Breast epithelium (tissue), 4 donors: ENCODE results near the gene HIC2. TPM values are rescaled to one million over a fixed set of nuclear protein-coding genes. Genes with fewer than 3 reads are reported as not detected.
A peak's percentile ranks its signal among the peaks of the same experiment; 100 is the strongest.
"Not testable (repeated sequence)": the region's sequence is repeated elsewhere in the genome, so short reads cannot be mapped to it uniquely, and the experiment has no call there.

Experiments used
- DNase-seq, 2 donors: peaks; one replicate each; pipeline ENCODE4 v3.0.0-alpha.2; 2019; ENCODE audit warnings: low spot score in 2 of 2
- H3K27ac ChIP-seq, 2 donors: fragments of 200-600 bp; sonication (generic) in 1 of 2; one replicate each; pipeline ENCODE4 v1.5.1; 2016 to 2019; ENCODE audit warnings: mild to moderate bottlenecking in 1 of 2
- H3K27me3 ChIP-seq, 2 donors: fragments of 200-600 bp; sonication (generic) in 1 of 2; one replicate each; pipeline versions ENCODE4 v1.5.1 to v1.6.0; 2017 to 2019; ENCODE audit warnings: control low read depth in 1 of 2, mild to moderate bottlenecking in 1 of 2
- H3K36me3 ChIP-seq: fragments of 200-600 bp; one replicate; pipeline ENCODE4 v1.5.1; 2019
- H3K4me1 ChIP-seq, 2 donors: fragments of 200-600 bp; sonication (generic); one replicate each; pipeline ENCODE4 v1.5.1; 2016 to 2019; ENCODE audit warnings: control low read depth in 1 of 2
- H3K4me3 ChIP-seq, 3 donors: fragments of 200-600 bp; sonication (generic); 1 replicate in 2 of 3; 2 replicates in 1 of 3; pipeline ENCODE4 v1.5.1; 2016 to 2019; ENCODE audit warnings: mild to moderate bottlenecking in 3 of 3, moderate library complexity in 2 of 3
- H3K9me3 ChIP-seq, 2 donors: fragments of 200-600 bp; sonication (generic) in 1 of 2; one replicate each; pipeline ENCODE4 v1.5.1; 2016 to 2019; ENCODE audit warnings: control low read depth in 1 of 2
- intact Hi-C: fragments of 100-400 bp; cut with DNase I; formaldehyde crosslinking; loops from one replicate; pipeline ENCODE4 v1.15.1; 2023; ENCODE audit warnings: low total_unique reads
- total RNA-seq, 3 donors: library from RNA; depleted of rRNA; stranded (reverse); fragments of >200 nt; gene quantifications; one replicate each; pipeline ENCODE4 v1.1.0, GENCODE V29; 2016

HIC2 gene, protein sequence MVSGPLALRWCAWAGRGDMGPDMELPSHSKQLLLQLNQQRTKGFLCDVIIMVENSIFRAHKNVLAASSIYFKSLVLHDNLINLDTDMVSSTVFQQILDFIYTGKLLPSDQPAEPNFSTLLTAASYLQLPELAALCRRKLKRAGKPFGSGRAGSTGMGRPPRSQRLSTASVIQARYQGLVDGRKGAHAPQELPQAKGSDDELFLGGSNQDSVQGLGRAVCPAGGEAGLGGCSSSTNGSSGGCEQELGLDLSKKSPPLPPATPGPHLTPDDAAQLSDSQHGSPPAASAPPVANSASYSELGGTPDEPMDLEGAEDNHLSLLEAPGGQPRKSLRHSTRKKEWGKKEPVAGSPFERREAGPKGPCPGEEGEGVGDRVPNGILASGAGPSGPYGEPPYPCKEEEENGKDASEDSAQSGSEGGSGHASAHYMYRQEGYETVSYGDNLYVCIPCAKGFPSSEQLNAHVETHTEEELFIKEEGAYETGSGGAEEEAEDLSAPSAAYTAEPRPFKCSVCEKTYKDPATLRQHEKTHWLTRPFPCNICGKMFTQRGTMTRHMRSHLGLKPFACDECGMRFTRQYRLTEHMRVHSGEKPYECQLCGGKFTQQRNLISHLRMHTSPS
- 1 to 10 TPM; 2.9 to 3.4 (median 3.3) TPM for total RNA-seq

DNA sequence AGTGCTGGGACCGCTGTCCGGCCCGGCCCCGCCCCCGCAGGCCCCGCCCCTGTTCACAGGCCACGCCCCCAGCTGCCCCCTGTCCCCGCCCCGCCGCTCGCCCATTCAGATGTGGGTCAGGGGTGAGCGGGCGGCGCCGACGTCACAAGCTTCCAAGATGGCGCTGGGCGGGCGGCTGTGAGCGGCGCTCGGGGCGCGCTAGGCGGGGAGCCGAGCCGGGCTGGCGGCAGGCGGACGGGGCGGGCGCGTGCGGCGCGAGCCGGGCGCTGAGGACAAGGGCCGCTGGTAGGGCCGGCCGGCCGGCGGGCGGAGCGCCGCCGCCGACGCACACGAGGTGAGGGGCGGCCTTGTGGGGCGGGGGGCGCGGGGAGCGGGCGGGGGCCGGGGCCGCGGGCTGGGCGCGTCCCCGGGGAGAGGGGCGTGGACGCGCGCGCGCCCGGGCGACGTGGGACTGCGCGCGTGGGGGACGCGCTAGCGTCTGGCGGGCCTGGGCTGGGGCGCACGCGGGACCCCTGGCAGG is at the start of gene HIC2:
TSS of gene HIC2 (plus strand) at position 145 of the 520 bp plus-strand sequence. CDS start 25,461 bp downstream, outside the sequence.
- Histone ChIP-seq H3K4me3 (peak within 1 kb of the TSS; percentile 41 to 65 (median 48)), H3K27ac (peak within 1 kb of the TSS in 1 of 2 donors; percentile 87)
- H3K27me3 ChIP-seq, H3K9me3 ChIP-seq, intact Hi-C loops, H3K4me1 ChIP-seq, H3K36me3 ChIP-seq, DNase-seq: not testable (repeated sequence)

DNA sequence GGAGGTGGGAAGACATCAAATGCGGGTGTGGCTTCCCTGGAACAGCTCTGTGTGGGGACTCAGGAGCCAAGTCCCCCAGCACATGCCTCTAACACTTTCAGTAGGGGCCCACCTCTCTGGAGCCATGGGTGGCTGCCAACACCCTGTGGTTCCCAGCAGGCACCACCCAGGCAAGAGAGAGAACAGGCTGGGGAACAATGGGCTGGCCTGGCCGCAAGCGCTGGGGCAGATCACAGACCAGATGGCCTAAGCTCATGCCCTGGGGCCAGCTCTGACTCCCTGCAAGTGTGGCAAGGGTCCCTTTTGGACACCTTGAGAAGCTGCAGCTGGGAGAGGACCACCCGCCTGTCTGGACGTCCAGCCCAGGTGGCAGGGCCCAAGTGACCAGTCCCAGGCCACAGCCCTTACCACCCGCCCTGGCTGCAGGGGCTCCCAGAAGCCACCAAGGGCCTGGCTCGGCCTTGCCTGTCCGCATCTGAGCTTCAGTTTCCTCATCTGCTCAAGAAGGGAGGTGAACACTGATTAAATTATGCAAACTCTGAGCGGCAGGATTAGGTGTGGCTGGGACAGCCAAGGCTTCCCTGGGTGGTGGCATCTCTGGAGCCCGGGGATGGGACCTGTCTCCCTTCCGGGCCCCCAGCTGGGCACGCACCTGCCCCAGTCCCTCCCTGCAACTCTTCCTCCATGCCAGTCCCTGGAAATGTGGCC is 48.4 kb upstream of the HIC2 start:
- H3K9me3 ChIP-seq, H3K27me3 ChIP-seq, DNase-seq, H3K27ac ChIP-seq, H3K36me3 ChIP-seq, intact Hi-C loops, H3K4me3 ChIP-seq, H3K4me1 ChIP-seq: not testable (repeated sequence)

DNA sequence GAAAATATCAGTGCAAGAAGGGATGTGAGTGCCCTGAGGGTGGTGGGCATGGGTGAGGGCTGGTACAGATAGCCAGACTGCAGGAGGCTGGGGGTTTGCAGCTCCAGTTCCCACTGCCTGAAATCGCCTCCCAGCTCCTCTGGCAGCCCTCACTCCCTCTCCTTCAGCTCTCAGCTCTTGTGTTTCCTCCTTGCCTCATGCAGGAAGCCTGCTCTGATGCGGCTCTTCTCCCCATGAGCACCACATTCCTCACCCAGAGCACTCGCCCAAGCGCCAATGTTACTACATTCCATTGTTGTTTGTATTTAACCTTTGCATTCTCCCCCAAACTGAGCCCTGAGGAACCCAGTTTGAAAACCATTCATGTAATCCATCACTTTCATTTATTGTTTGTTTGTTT is 41.3 kb upstream of the HIC2 start:
- not testable (repeated sequence) for H3K27ac ChIP-seq

DNA sequence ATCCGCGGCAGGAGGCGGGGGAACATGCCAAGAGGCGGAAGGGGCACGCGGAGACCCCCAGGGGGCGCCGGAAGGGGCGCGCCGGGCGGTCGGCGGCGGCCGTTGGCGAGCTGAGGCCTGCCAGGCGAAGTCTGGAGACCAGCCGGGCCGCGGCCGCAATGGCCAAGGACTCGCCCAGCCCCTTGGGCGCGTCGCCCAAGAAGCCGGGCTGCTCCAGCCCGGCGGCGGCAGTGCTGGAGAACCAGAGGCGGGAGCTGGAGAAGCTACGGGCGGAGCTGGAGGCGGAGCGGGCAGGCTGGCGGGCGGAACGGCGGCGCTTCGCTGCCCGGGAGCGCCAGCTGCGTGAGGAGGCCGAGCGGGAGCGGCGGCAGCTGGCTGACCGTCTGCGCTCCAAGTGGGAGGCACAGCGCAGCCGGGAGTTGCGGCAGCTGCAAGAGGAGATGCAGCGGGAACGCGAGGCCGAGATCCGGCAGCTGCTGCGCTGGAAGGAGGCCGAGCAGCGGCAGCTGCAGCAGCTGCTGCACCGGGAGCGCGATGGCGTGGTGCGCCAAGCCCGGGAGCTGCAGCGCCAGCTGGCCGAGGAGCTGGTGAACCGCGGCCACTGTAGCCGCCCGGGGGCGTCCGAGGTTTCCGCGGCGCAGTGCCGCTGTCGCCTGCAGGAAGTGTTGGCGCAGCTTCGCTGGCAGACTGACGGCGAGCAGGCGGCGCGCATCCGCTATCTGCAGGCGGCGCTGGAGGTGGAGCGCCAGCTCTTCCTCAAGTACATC is 33.3 kb upstream of the HIC2 start, which contains the start of gene RIMBP3B:
TSS of gene RIMBP3B (plus strand) at position 51 of the 767 bp plus-strand sequence. CDS start at position 159, 108 bp downstream.
- H3K4me3 ChIP-seq, H3K36me3 ChIP-seq, DNase-seq, H3K27me3 ChIP-seq, H3K9me3 ChIP-seq, intact Hi-C loops, H3K27ac ChIP-seq, H3K4me1 ChIP-seq: not testable (repeated sequence)

More for the DNA sequence above, 41.3 kb upstream of the HIC2 start:
- H3K27me3 ChIP-seq, H3K9me3 ChIP-seq, H3K4me1 ChIP-seq, intact Hi-C loops, H3K4me3 ChIP-seq, DNase-seq, H3K36me3 ChIP-seq: not testable (repeated sequence)

DNA sequence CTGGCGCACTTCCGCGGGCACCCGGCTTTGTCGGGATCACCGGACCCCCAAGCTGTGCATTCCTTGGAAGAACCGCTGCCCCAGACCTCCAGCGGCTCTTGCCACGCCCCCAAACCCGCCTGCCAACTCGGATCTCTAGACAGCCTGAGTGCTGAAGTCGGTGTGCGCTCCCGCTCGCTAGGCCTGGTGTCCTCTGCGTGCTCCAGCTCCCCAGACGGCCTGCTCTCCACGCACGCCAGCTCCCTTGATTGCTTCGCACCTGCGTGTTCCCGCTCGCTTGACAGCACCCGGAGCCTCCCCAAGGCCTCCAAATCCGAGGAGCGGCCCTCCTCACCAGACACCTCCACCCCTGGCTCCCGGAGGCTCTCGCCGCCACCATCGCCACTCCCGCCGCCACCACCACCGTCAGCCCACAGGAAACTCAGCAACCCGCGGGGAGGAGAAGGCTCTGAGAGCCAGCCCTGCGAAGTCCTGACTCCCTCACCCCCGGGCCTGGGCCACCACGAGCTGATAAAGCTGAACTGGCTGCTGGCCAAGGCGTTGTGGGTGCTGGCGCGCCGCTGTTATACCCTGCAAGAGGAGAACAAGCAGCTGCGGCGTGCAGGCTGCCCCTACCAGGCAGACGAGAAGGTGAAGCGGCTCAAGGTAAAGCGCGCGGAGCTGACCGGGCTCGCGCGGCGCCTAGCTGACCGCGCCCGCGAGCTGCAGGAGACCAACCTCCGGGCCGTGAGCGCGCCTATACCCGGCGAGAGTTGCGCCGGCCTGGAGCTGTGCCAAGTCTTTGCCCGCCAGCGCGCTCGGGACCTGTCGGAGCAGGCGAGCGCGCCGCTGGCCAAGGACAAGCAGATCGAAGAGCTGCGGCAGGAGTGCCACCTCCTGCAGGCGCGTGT is 32.5 kb upstream of the HIC2 start:
- H3K36me3 ChIP-seq, H3K4me3 ChIP-seq, H3K27me3 ChIP-seq, H3K4me1 ChIP-seq, DNase-seq, intact Hi-C loops, H3K27ac ChIP-seq, H3K9me3 ChIP-seq: not testable (repeated sequence)

DNA sequence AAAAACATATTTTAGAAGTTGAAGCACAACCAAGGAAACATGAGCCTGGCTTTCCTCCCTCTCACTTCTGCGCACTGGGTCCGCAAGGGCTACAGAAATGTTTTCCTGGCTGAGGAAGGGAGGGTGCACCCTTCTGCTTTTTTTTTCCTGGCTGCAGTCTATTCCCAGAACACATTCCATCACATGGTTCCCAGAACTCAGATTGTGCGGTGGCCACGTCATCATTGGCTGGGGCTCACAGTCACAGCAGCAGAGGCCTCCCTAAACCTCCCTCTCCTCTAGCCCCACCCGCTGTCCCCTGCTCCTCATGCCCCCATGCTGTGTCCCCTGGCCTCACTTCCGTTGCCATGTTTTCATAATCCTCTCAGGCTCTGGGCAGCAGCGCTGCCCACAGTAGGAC is 27.7 kb upstream of the HIC2 start:
- H3K4me1 ChIP-seq, H3K27ac ChIP-seq, H3K27me3 ChIP-seq, DNase-seq, H3K9me3 ChIP-seq, H3K36me3 ChIP-seq, H3K4me3 ChIP-seq, intact Hi-C loops: not testable (repeated sequence)

DNA sequence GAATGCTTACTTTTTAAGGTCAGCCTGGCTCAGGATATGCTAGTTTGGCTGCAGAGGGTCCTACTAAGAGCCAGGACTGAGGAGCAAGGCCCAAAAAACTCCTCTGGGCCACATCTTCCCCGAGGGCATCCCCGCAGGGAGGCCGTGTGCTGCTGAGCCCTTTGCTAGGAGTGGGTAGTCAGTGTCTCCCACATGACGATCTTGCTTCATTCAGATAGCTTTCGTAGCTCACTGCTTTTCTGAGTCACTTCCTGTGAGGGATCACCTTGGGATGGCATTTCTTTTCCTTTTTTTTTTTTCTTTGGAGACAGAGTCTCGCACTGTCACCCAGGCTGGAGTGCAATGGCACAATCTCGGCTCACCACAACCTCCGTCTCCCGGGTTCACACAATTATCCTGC is 27.2 kb upstream of the HIC2 start:
- intact Hi-C loops, H3K4me1 ChIP-seq, H3K4me3 ChIP-seq, DNase-seq, H3K27me3 ChIP-seq, H3K9me3 ChIP-seq, H3K27ac ChIP-seq, H3K36me3 ChIP-seq: not testable (repeated sequence)

DNA sequence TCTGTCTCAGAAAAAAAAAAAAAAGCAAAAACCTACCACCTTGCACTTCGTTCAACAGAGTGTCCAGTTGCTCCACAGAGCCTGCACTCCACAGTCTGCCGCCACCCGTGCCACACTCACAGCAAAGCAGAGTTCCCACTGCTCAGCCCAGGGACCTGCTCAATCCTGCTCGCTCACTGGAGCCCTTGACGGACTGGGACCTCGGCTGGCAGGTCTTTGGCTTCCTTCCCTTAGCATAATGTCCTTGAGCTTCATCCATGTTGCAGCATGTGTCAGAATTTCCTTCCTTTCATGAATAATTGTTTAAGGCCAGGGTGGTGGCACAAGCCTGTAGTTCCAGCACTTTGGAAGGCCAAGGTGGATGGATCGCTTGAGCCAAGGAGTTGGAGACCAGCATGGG is 22.6 kb upstream of the HIC2 start:
- H3K27me3 ChIP-seq, H3K9me3 ChIP-seq, H3K36me3 ChIP-seq, H3K4me1 ChIP-seq, intact Hi-C loops, DNase-seq, H3K4me3 ChIP-seq, H3K27ac ChIP-seq: not testable (repeated sequence)

DNA sequence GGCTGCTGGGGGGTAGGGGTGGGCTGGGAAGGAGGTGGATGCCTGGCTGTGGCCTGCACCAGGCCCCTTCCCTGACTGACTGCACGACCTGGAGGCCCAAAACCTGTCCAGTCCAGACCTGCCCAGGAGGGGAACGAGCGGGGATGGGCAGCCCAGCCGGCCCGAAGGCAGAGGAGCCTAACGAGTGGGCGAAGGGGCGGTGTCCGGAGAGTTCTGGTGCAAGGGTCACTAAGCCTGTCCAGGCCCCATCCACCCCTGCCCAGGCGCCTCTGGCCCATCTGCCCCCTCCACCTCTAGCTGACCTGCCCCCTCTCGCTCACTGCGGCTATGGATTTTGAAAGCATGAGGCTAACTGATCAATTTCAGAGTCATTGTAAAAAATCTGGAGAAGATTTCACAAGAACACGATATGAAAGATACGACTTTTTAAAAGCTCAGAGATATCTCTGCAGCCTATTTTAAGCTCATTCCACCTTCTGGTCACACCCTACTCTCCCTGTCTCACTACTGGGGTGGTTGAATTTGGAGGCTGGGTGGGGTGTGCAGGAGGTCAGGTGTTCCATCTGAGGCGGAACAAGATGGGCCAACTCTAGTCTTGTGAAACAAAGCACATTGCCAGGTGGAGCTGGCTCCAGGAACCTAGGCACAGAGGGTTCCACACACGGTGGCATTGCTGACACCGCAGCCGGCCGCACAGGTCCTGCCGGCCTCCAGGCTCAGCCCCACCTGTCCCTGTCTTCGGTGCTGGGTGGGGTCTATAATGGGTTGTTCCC is 15.8 kb upstream of the HIC2 start:
- DNase-seq, H3K4me3 ChIP-seq, H3K9me3 ChIP-seq, H3K27me3 ChIP-seq, intact Hi-C loops, H3K27ac ChIP-seq, H3K36me3 ChIP-seq, H3K4me1 ChIP-seq: not testable (repeated sequence)

DNA sequence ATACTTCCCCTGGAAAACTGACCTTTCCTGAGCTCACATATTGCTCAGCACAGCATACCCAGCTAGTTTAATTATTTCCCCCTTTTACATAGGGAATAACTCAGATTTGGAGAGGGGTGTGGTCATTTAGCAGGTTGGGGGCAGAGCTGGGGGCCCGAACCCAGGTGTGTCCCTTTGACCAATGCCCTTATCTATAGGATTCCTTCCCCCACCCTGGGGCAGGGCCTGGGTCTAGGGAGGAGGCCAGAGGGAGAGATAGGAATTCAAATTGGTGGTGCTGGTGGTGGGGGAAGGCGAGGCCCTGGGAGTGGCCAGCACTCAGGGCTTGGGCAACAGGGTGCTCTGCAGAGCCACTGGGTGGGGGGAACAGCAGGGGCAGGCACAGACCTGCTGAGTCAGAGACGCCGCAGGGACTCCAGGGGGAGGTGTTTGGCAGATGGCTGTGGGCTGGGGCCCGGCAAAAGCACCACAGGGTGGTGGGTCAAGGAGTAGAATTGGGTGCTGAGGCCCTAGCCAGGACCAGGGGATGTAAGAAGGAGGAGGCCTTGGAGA is 14.3 kb upstream of the HIC2 start:
- H3K27ac ChIP-seq, H3K27me3 ChIP-seq, H3K9me3 ChIP-seq, intact Hi-C loops, DNase-seq, H3K4me3 ChIP-seq, H3K36me3 ChIP-seq, H3K4me1 ChIP-seq: not testable (repeated sequence)

DNA sequence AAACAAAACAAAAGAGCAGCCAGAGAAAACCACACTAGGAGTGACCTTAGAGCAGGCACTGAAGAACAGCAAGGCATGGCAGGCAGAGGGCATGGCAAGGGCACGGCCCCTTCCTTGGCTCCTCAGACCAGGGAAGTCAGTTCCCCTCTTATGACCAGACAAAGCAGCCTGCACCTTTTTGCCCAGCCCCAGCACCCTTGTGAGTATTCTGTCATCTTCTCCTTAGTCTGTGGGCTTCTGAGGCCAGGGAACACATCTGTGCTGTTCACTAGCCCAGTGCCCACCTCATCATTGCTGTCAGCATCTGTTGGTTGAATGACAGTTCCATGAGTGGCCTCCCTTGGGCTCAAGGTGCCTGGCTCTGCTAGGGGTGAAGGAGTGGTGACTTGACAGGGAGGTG is 10.0 kb upstream of the HIC2 start:
- H3K4me1 ChIP-seq, H3K9me3 ChIP-seq, intact Hi-C loops, DNase-seq, H3K4me3 ChIP-seq, H3K27me3 ChIP-seq, H3K36me3 ChIP-seq, H3K27ac ChIP-seq: not testable (repeated sequence)
